NT2/D1 (cell line): ENCODE measurements around the gene MAPK14.
"Not testable (repeated sequence)": the region's sequence is repeated elsewhere in the genome, so short reads cannot be mapped to it uniquely, and the experiment has no call there.

Source experiments
- DNase-seq: peaks from one replicate; pipeline ENCODE4 v3.0.0-alpha.2; 2011; ENCODE audit warnings: low read depth, low spot score
- H3K27me3 ChIP-seq: 2 replicates; pipeline ENCODE4 v1.6.0; 2011; ENCODE audit warnings: mild to moderate bottlenecking; ENCODE audit not compliant: insufficient read length, insufficient read depth
- H3K36me3 ChIP-seq: 2 replicates; pipeline ENCODE4 v1.6.1; 2011; ENCODE audit warnings: mild to moderate bottlenecking, low read length, mixed read lengths; ENCODE audit not compliant: insufficient read depth, insufficient read length
- H3K4me1 ChIP-seq: 2 replicates; pipeline ENCODE4 v1.5.1; 2011; ENCODE audit not compliant: insufficient read depth, insufficient read length
- H3K4me3 ChIP-seq: 2 replicates; pipeline ENCODE4 v1.5.1; 2011; ENCODE audit warnings: low read depth; ENCODE audit not compliant: insufficient read length
- H3K9ac ChIP-seq: 2 replicates; pipeline ENCODE4 v1.6.0; 2011; ENCODE audit warnings: low read depth; ENCODE audit not compliant: insufficient read length
- H3K9me3 ChIP-seq: 2 replicates; pipeline ENCODE4 v1.5.1; 2011; ENCODE audit warnings: mild to moderate bottlenecking, low read length; ENCODE audit not compliant: insufficient read depth
- SUZ12 ChIP-seq: IDR thresholded peaks from 2 replicates; pipeline ENCODE4 v1.6.1; 2011; ENCODE audit not compliant: insufficient read length, insufficient read depth; ENCODE audit errors: extremely low read depth
- YY1 ChIP-seq: IDR thresholded peaks from 2 replicates; pipeline ENCODE4 v1.6.1; 2011; ENCODE audit not compliant: insufficient read length, insufficient read depth
- ZNF274 ChIP-seq: IDR thresholded peaks from 2 replicates; pipeline ENCODE4 v1.6.1; 2011; ENCODE audit warnings: mild to moderate bottlenecking, low read depth, low read length

The MAPK14 gene

DNA sequence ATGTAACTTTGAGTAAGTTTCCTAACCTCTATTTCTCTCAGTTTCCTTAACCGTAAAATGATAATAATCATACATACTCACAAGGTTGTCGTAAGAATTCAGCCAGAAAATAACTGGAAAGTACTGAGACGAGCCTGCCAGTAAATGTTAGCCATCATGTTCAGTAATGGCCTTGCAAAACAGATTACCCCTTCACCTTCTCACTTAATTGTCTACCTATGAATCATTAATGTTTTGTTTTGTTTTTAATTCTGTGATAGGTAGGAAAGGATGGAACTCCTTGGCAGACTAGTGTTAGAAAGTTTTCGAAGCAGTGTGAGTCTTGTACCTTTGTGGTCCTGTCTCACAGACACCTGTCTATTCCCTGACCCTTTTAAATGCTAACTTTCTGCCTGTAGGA lies 50.6 kb downstream of the MAPK14 start:
- H3K4me3 ChIP-seq = no peak overlapping the region
- H3K9ac ChIP-seq = no peak overlapping the region
- H3K27me3 ChIP-seq = no peaks in the 10 kb centered on the region
- peaks cover 49% of the 10 kb centered on the region for H3K36me3 ChIP-seq
- peaks cover 16% of the 10 kb centered on the region; the same call in 1 of the 2 replicates for H3K9me3 ChIP-seq
- H3K4me1 ChIP-seq = no peaks in the 10 kb centered on the region
- no peak for DNase-seq
- TF ChIP-seq SUZ12 (no peak), YY1 (no peak)

DNA sequence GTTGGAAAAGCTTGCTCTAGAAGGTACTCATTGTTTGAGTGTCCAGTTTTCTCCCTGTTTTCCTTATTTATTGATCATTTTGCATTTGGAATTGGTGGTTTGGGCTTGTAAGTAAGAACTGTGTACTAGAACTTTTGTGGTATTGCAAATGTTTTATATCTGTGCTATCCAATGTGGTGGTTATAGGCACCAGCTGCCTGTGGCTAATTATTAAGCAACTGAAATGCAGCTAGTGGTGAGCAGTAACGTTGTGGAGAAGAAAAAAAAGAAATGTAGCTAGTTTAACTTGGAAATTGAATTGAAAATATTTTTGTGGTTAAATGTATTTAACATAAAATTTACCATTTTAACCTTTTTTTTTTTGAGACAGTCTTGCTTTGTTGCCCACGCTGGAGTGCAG lies 52.0 kb downstream of the MAPK14 start:
- peaks cover 24% of the 10 kb centered on the region; the same call in 1 of the 2 replicates for H3K9me3 ChIP-seq
- H3K4me1 ChIP-seq = no peaks in the 10 kb centered on the region
- H3K27me3 ChIP-seq = no peaks in the 10 kb centered on the region
- peaks cover 62% of the 10 kb centered on the region for H3K36me3 ChIP-seq
- DNase-seq = no peak
- no peak overlapping the region for H3K9ac ChIP-seq
- TF ChIP-seq ZNF274 (no peak), SUZ12 (no peak), YY1 (no peak)
- no peak overlapping the region for H3K4me3 ChIP-seq

DNA sequence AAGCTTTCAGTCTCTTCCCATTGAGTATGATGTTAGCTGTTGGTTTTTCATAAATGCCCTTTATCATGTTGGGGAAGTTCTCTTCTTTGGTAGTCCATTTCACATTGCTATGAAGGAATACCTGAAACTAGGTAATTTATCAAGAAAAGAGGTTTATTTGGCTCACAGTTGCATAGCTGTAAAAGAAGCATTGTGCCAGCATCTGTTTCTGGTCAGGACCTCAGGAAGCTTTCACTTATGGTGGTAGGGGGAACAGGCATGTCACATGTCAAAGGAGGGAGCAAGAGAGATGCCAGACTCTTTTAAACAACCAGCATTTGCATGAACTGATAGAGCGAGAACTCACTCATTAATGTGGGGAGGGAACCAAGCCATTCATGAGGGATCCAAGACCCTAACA lies 54.7 kb downstream of the MAPK14 start:
- H3K27me3 ChIP-seq = no peaks in the 10 kb centered on the region
- H3K4me3 ChIP-seq = no peak overlapping the region
- peaks cover 56% of the 10 kb centered on the region for H3K36me3 ChIP-seq
- TF ChIP-seq SUZ12 (no peak), YY1 (no peak), ZNF274 (no peak)
- H3K9me3 ChIP-seq = peaks cover 24% of the 10 kb centered on the region; the same call in 1 of the 2 replicates
- H3K9ac ChIP-seq = no peak overlapping the region
- no peak for DNase-seq
- no peaks in the 10 kb centered on the region for H3K4me1 ChIP-seq

DNA sequence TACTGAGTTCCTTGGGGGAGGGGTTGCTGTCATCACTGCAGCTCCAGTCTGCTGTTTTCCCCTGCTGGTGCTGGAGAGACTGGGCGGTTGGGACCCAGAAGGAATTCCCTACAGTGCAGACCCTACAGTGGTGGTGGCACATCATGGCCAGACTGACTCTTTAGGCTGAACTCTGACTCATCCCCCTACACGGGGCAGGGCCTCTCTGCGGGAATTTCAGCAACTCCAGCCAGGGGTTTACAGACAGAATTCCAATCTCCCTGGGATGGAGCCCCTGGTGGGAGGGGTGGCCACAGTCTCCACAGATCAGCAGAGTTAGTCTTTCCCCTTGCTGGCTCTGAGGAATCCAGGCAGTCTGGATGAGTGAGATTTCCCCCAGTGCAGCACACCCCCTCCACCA lies 55.8 kb downstream of the MAPK14 start:
- Histone ChIP-seq H3K36me3 (peaks cover 50% of the 10 kb centered on the region), H3K9ac (no peak overlapping the region), H3K4me1 (no peaks in the 10 kb centered on the region), H3K4me3 (no peak overlapping the region), H3K27me3 (no peaks in the 10 kb centered on the region), H3K9me3 (peaks cover 24% of the 10 kb centered on the region; the same call in 1 of the 2 replicates)
- DNase-seq = no peak
- TF ChIP-seq ZNF274 (no peak), SUZ12 (no peak), YY1 (no peak)

- not testable (repeated sequence) for H3K9me3 ChIP-seq, H3K9ac ChIP-seq, H3K4me1 ChIP-seq, H3K4me3 ChIP-seq, H3K27me3 ChIP-seq, DNase-seq
- H3K36me3 ChIP-seq = peaks cover 33% of the 10 kb centered on the region
Observed at GRCh38 chr6:36088204-36088603, 60.6 kb downstream of the MAPK14 start.

GRCh38 chr6:36089048-36089447 lies 61.4 kb downstream of the MAPK14 start:
- TF ChIP-seq SUZ12 (no peak), YY1 (no peak), ZNF274 (no peak)
- no peak overlapping the region for H3K9ac ChIP-seq
- peaks cover 24% of the 10 kb centered on the region for H3K36me3 ChIP-seq
- DNase-seq = no peak
- no peaks in the 10 kb centered on the region for H3K27me3 ChIP-seq
- no peak overlapping the region for H3K4me3 ChIP-seq
- no peaks in the 10 kb centered on the region for H3K9me3 ChIP-seq
- no peaks in the 10 kb centered on the region for H3K4me1 ChIP-seq

GRCh38 chr6:36094238-36094637 lies 66.6 kb downstream of the MAPK14 start:
- DNase-seq = no peak
- Histone ChIP-seq H3K27me3 (no peaks in the 10 kb centered on the region), H3K4me1 (no peaks in the 10 kb centered on the region), H3K9ac (no peak overlapping the region), H3K9me3 (no peaks in the 10 kb centered on the region), H3K4me3 (no peak overlapping the region), H3K36me3 (peaks cover 36% of the 10 kb centered on the region)
- TF ChIP-seq YY1 (no peak), SUZ12 (no peak), ZNF274 (no peak)

GRCh38 chr6:36094753-36095496 lies 67.3 kb downstream of the MAPK14 start:
- TF ChIP-seq SUZ12 = no peak
- Histone ChIP-seq H3K27me3 (no peaks in the 10 kb centered on the region), H3K9me3 (no peaks in the 10 kb centered on the region), H3K36me3 (peaks cover 37% of the 10 kb centered on the region), H3K9ac (no peak overlapping the region), H3K4me3 (no peak overlapping the region), H3K4me1 (no peaks in the 10 kb centered on the region)
- DNase-seq = peak; percentile 36
